Measurements from ENCODE around the gene KRT77.

- TF ChIP-seq POLR2AphosphoS5 (IDR thresholded peaks at IDR 0.05) (no peak), CTCF (IDR thresholded peaks at IDR 0.05) (no peak), POLR2A (IDR thresholded peaks at IDR 0.05) (no peak)
Observed at GRCh38 chr12:52686063-52686462, 17.3 kb downstream of the KRT77 start.

Data from breast epithelium (tissue), 3 donors.